MCF 10A (cell line): ENCODE results near the gene ADAMTS18. TPM values are rescaled to one million over a fixed set of nuclear protein-coding genes. Genes with fewer than 3 reads are reported as not detected.

Source experiments
- BruUV-seq: library from RNA; stranded (reverse); fragments of 400-500 nt; replicated peaks from 2 replicates; lab custom pipeline; 2021; lab: Mats Ljungman, UMichigan
- CTCF ChIA-PET: fragments of 300-600 bp; sonication (Branson Sonifier 250); formaldehyde crosslinking; extraction: SDS; loops from one replicate; lab custom pipeline; 2021; ENCODE audit warnings: antibody characterized with exemption, inconsistent platforms; lab: Yijun Ruan, JAX
- POLR2A ChIA-PET: fragments of 300-600, 350-650 bp; sonication (Branson Sonifier 250); formaldehyde crosslinking; extraction: SDS; loops from one replicate; lab custom pipeline; 2020; ENCODE audit warnings: antibody characterized with exemption, inconsistent platforms; lab: Yijun Ruan, JAX
- DNase-seq: peaks from one replicate; pipeline ENCODE4 v3.0.0-alpha.2; 2018; ENCODE audit not compliant: unreplicated experiment
- H3K27ac Mint-ChIP-seq: one replicate; pipeline ENCODE4 v1.8.0; 2022; ENCODE audit warnings: mild to moderate bottlenecking, low read depth, mixed read lengths; ENCODE audit not compliant: unreplicated experiment
- H3K27me3 Mint-ChIP-seq: one replicate; pipeline ENCODE4 v1.8.0; 2022; ENCODE audit warnings: mixed read lengths; ENCODE audit not compliant: insufficient read depth, unreplicated experiment
- H3K36me3 Mint-ChIP-seq: one replicate; pipeline ENCODE4 v1.8.0; 2022; ENCODE audit warnings: mild to moderate bottlenecking, moderate library complexity, mixed read lengths; ENCODE audit not compliant: insufficient read depth, unreplicated experiment
- H3K4me1 Mint-ChIP-seq: one replicate; pipeline ENCODE4 v1.8.0; 2022; ENCODE audit warnings: mixed read lengths; ENCODE audit not compliant: insufficient read depth, unreplicated experiment
- H3K4me3 Mint-ChIP-seq: one replicate; pipeline ENCODE4 v1.8.0; 2022; ENCODE audit warnings: mild to moderate bottlenecking, moderate library complexity, mixed read lengths; ENCODE audit not compliant: unreplicated experiment
- H3K9me3 Mint-ChIP-seq: one replicate; pipeline ENCODE4 v1.8.0; 2022; ENCODE audit warnings: mixed read lengths; ENCODE audit not compliant: unreplicated experiment
- CTCF ChIP-seq: fragments of 200-600 bp; IDR thresholded peaks from one replicate; pipeline ENCODE4 v1.8.0; 2022; ENCODE audit warnings: antibody characterized with exemption, mild to moderate bottlenecking; ENCODE audit not compliant: unreplicated experiment
- intact Hi-C: fragments of 100-400 bp; cut with micrococcal nuclease; formaldehyde crosslinking; loops from 2 replicates; pipeline ENCODE4 v1.14.1; 2022
- total RNA-seq: library from RNA; stranded (reverse); gene quantifications from 2 replicates; pipeline ENCODE4 v1.2.3, GENCODE V29; 2022

The ADAMTS18 gene
- total RNA-seq, 1 experiment from 2014 or later: not detected

GRCh38 chr16:77322757-77323156, 112.1 kb downstream of the ADAMTS18 start:
- intact Hi-C loops: no loop called here

GRCh38 chr16:77317059-77317458, 117.8 kb downstream of the ADAMTS18 start:
- BruUV-seq: no TSS peak
- no peak for TF ChIP-seq CTCF
- ChIA-PET CTCF (no interaction called here), POLR2A (no interaction called here)
- Mint-ChIP-seq H3K9me3 (no peaks in the 10 kb centered on the region), H3K4me3 (no peak overlapping the region), H3K36me3 (no peaks in the 10 kb centered on the region), H3K27ac (no peak overlapping the region), H3K27me3 (no peaks in the 10 kb centered on the region), H3K4me1 (no peaks in the 10 kb centered on the region)
- DNase-seq: no peak
- intact Hi-C loops: no loop called here

More at GRCh38 chr16:77322757-77323156, 112.1 kb downstream of the ADAMTS18 start:
- Mint-ChIP-seq H3K9me3 (no peaks in the 10 kb centered on the region), H3K4me3 (no peak overlapping the region), H3K4me1 (no peaks in the 10 kb centered on the region), H3K27ac (no peak overlapping the region), H3K36me3 (no peaks in the 10 kb centered on the region), H3K27me3 (no peaks in the 10 kb centered on the region)
- no peak for TF ChIP-seq CTCF
- ChIA-PET POLR2A (no interaction called here), CTCF (interaction anchor here (0.6 to 0.8 kb wide), 2 partner anchors 8 to 353 kb away, joined by 3 to 4 read pairs; no protein-coding TSS in a partner anchor)
- BruUV-seq: no TSS peak
- no peak for DNase-seq

- intact Hi-C loops: no loop called here
- ChIA-PET CTCF (interaction anchor here (0.6 kb wide), 2 partner anchors 13 to 689 kb away, joined by 3 read pairs; no protein-coding TSS in a partner anchor), POLR2A (no interaction called here)
- no peaks in the 10 kb centered on the region for H3K9me3 Mint-ChIP-seq
- no TSS peak for BruUV-seq
- DNase-seq: no peak
- no peak overlapping the region for H3K27ac Mint-ChIP-seq
- peaks cover 11% of the 10 kb centered on the region for H3K4me1 Mint-ChIP-seq
- no peak for TF ChIP-seq CTCF
- H3K4me3 Mint-ChIP-seq: no peak overlapping the region
- H3K36me3 Mint-ChIP-seq: no peaks in the 10 kb centered on the region
- H3K27me3 Mint-ChIP-seq: no peaks in the 10 kb centered on the region
Measured at GRCh38 chr16:77310877-77311276, 124.0 kb downstream of the ADAMTS18 start.

- no peak overlapping the region for H3K4me3 Mint-ChIP-seq
- intact Hi-C loops: no loop called here
- no peaks in the 10 kb centered on the region for H3K36me3 Mint-ChIP-seq
- peak; percentile 88 for DNase-seq
- no peak for TF ChIP-seq CTCF
- peak overlapping the region; percentile 21 for H3K27ac Mint-ChIP-seq
- H3K27me3 Mint-ChIP-seq: no peaks in the 10 kb centered on the region
- ChIA-PET CTCF (interaction anchor here (0.6 to 0.7 kb wide), 2 partner anchors 21 to 728 kb away, joined by 3 read pairs; no protein-coding TSS in a partner anchor), POLR2A (interaction anchor here (1.7 to 1.9 kb wide), 2 partner anchors 11 to 19 kb away, joined by 7 to 8 read pairs; no protein-coding TSS in a partner anchor)
- peaks cover 11% of the 10 kb centered on the region for H3K4me1 Mint-ChIP-seq
- H3K9me3 Mint-ChIP-seq: no peaks in the 10 kb centered on the region
- no TSS peak for BruUV-seq
Measured at GRCh38 chr16:77308163-77308561, 126.7 kb downstream of the ADAMTS18 start.
